UCSD-AML1 (cell line): Measurements from ENCODE around the gene MRPS16.

ENCODE experiments used
- DNase-seq: peaks from one replicate; lab custom pipeline; 2025; ENCODE audit not compliant: unreplicated experiment; lab: John Stamatoyannopoulos, UW

Gene MRPS16

DNA sequence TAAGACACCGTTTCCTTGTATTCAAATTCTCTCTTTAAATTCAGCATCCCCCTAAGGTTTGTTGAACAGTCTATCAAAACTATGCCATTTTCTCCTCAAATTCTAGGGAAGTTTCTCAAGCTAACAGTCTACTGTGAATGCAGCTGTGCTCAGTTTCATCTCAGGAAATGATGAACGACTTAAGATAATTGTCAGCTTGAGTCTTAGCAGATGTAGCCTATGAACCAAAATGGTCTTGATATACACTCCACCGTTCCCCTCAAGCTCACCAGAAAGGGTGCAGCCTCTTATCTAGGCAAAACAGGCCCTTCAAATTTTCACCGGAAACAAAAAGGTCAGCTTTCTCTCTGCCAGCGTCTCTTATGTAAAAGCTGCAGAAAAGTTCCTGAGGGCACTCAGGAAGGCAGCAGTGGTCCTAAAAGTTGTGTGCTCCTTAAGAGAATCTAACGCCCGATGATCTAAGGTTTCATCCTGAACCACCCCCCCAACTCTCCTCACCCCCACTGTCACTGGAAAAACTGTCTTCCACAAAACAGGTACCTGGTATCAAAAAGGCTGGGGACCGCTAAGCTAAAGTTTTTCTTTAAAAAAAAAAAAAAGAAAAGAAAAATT, 7.5 kb downstream of the MRPS16 start:
- peak; percentile 21 for DNase-seq

DNA sequence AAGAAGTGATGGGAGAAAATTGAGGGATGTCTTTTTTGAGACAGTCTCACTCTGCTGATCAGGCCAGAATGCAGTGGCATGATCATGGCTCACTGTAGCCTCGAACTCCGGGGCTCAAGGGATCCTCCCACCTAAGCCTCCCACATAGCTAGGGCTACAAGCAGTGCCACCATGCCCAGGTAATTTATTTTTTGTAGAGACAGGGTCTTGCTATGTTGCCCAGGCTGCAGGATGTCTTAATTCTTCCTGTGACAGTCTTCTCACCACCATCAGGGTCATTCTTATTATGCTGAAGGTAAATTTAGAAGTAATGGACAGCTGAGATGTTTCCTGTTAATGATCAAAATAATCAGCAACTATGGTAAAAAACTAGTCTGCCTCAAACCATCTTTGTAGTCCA, 12.5 kb downstream of the MRPS16 start:
- no peak for DNase-seq

DNA sequence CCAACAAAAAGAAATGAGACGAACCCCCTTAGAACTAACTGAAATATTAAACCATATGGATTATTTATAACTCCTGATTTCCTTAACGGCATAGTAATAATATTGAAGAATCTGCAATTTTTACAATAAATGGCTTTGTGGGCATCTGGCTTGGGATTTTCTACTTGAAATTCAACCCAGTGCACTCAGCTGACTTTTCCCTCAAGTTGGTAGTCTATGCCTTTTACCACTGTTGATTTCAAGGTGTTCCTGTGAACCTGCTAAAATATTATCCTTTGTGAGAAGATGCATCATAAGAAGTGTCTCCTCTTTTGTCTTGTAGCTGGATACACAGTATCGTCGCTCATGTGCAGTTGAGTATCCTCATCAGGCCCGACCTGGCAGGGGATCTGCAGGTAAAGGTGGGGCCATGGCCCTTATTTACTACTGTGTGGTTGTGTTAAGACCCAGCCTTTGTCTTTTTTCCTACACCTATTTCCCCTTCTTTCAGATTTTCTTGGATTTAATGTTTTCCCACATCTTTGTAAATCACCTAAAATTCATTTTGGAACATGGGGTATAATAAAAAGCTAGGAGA, 13.4 kb downstream of the MRPS16 start:
- DNase-seq: no peak

DNA sequence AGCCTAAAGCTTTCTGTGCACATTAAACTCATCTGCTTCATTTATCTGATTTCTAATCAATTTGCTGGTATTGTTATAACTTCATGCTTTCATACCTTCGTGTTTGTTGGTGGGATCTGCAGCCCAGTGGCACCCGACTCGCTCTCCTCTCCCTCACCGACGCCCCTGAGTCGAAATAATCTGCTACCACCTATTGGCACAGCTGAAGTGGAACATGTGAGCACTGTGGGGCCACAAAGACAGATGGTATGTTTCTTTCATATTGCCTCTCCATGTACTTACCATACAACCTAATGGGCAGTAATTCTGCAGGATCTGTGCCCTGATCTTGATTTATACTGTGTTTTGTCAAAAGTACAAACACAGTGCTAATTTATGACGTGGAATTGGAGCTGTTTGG, 17.7 kb downstream of the MRPS16 start:
- no peak for DNase-seq

- no peak for DNase-seq
These were observed 18.6 kb downstream of the MRPS16 start for GRCh38 chr10:73233883-73234282.

- DNase-seq: peak; percentile 14
These were observed 19.6 kb downstream of the MRPS16 start for GRCh38 chr10:73232887-73233286.

DNA sequence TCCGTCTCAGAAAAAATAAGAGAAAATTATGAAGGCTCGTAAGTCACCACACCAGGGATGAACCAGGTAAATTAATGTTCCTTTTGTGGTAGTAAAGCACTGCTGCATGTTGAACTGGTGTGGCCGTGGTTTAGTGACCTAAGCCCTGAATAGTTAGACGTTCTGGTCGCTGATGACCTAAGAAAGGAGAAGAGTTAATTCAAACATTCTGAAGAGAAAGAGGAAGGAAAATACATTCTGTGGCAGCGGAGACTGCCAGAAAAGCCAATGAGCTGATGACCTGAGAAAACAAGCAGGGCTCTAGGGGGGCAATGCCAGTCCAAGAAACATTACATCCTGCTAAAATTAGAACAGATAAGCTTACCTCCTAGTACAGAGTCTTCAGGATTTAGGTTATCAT, 22.9 kb downstream of the MRPS16 start:
- no peak for DNase-seq

DNA sequence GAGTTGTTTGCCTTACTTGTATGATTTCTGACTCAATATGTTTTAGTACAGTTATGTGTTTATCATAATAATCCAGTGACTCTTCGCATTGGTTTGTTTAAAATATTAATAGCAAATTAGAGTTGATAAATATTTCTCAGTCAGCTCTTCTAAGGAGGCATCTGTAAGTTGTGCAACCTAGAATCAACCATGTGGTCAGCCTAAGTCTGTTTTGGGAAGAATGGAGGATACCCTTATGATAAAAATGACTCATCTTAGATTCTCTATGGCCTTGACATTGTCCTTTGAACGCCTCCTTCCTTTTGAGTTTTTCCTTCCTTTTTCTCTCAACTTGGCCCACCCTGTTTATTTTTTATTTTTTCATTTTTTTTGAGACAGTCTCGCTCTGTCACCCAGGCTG, 24.2 kb downstream of the MRPS16 start:
- DNase-seq: no peak

DNA sequence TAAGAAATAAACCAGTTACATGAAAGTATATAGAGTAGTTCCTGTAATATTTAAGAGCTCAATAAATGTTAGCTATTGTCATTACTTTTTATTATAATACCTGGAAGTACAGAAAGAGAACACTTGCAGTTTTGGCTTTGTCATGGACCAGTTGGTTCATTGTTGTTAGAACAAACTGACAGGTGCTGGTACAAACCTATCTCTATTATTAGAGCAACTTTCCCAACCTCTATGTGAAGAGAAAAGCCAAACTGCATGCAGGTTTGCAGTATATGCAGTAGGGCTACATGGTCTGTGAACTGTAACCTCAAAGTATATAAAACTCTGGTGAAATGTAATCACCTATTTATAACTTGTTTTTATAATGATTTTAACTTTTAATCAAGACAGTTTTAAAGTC, 25.8 kb downstream of the MRPS16 start:
- DNase-seq: no peak

GRCh38 chr10:73225518-73225917, 26.9 kb downstream of the MRPS16 start:
- no peak for DNase-seq

GRCh38 chr10:73220989-73221388, 31.5 kb downstream of the MRPS16 start:
- DNase-seq: no peak

DNA sequence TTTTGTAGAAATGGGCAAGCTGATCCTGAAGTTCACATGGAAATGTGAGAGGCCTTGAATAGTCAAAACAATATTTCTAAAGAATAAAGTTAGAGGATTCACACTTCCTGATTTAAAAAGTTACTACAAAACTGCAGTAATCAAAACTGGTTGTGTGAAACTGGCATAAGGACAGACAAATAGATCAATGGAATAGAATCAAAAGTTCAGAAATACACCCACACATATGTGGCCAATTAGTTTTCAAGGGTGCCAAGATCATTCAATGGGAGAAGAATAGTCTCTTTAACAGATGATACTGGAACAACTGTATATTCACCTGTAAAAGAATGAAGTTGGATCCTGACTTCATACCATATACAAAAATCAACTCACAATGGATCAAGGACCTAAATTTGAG, 33.1 kb downstream of the MRPS16 start:
- DNase-seq: no peak

DNA sequence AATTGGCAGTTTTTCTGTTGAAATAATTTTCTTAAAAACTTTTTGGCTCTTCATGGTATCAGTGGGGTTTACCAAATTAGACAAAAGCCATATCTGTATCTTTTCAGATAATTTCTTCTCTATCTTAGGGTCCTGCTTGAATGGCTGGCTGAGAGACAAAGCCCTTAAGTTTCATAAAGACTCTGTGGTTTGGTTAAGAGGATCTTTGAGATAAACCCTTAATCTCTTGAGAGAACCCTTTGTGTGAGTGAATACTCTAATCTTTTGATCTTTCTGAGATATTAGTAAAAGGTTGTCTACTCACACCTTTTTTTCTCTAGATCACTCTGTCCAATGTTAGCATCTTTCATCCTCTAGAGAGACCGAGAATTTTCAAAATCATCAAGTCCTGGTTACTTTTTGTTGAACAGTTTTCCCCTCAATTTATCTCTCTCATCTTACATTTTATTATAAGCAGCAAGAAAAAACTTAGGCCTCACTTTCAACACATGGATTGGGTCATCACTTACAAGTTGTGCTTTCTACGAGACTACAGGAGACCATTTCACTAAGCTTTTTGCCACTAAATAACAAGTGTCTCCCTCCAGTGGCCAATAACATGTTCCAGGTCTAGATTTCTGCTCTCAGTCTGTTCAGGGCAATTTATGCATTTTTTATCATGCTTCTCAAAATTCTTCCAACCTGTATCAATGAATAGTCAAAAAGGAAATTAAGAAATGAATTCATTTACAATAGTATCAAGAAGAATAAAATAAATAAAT, 33.8 kb downstream of the MRPS16 start:
- no peak for DNase-seq

DNA sequence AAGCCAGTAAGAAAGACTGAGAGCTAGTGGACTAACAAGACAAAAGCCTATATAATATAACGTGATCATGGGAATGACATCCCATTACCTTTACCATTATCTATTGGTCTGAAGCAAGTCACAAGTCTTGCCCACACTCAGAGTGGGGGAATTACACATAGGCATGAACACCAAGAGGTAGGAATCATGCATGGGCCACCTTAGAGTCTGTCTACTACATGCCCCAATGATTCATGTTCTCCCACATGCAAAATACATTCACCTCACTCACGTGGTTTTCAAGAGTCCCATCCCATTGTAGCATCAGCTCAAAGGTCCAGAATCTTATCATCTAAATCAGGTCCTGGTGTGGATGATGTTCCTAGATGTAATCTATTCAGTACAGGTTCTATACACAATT, 34.8 kb downstream of the MRPS16 start:
- no peak for DNase-seq

- no peak for DNase-seq
These were observed 36.7 kb downstream of the MRPS16 start for GRCh38 chr10:73215749-73216148.

DNA sequence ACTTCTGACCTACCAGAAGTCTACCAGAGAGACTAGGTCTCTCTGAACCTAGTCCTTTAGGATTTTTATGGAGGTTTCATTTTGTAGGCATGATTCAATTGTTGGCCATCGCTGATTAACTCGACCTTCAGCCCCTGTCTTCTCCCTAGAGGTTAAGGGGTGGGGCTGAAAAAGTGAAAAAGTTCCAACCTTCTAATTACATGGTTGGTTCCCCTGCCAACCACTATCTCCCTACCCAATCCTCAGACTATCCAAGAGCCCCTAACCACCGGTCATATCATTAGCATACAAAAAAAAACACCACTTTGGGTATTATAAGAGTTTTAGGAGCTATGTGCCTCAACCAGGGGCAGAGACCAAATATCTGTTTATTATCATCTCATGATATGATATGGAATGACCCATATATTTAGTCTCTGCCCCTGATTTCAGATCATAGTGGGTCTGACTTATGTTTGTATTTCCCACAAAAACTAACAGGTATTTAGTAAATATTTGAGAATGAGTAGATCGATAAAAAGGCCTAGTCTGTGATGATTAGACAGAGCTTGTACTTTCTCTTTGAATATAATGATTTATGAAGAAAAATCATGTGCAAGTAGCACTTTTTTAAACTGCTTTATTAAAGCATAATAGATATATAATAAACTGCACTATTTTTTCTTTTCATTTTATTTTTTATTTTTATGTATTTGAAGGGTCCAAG, 41.2 kb downstream of the MRPS16 start:
- no peak for DNase-seq

GRCh38 chr10:73210395-73211105, 41.9 kb downstream of the MRPS16 start:
- no peak for DNase-seq

DNA sequence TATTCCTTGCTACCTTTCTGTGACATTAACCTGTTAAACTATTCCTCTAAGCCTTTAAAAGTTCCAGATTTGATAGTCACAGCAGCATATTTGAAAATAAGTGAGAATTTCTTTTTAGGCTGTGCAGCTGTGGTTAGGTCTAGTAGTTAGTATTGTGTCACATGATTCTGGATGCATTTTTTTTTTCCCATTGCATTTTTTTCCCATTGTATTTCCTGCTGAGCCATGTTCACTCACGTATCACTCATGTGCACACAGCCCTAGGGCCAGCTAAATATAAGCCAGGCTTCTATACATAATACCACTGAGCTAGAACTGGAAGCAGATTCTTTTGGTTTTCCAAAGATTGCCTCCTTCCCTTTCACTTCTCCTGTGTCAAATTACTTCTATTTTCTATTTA, 42.7 kb downstream of the MRPS16 start:
- DNase-seq: no peak

GRCh38 chr10:73207883-73208282, 44.6 kb downstream of the MRPS16 start:
- DNase-seq: no peak

DNA sequence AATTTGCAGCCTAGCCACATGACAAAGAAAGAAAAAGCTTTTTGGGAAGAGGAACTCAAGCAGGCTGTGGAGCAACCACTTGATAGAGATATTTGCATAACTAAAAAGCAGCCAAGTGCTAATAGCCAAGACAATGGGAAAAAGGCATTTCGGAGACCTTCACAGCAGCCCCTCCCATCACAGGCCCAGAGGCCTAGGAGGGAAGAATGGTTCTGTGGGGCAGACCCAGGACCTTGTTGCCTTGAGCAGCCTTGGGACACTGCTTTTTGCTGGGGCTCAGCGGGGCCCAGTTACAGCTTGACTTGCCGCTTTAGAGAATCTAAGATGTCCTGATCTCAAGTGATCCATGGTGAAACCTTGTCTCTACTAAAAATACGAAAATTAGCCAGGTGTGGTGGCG, 46.1 kb downstream of the MRPS16 start:
- DNase-seq: no peak

DNA sequence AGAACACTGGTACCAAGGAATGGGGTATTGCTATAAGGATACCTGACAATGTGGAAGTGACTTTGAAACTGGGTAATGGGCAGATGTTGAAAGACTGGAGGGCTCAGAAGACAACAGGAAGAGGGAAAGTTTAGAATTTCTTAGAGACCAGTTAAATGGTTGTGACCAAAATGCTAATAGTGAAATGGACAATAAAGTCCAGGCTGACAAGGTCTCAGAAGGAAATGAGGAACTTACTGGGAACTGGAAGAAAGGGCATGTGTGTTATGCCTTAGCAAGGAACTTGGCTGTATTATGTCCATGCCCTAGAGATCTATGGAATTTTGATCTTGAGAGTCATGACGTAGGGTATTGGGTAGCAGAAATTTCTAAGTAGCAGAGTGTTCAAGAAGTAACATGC, 46.6 kb downstream of the MRPS16 start:
- no peak for DNase-seq
